CD14-positive monocyte (primary cell): ENCODE data around the gene RAB3C. TPM values are rescaled to one million over a fixed set of nuclear protein-coding genes. Genes with fewer than 3 reads are reported as not detected.

ENCODE experiments used
- DNase-seq, 3 donors: peaks; one replicate each; pipeline ENCODE4 v3.0.0-alpha.2; 2011 to 2022
- H2AFZ ChIP-seq: 2 replicates; pipeline ENCODE4 v1.6.0; 2012; ENCODE audit warnings: mild to moderate bottlenecking, low read depth, low read length, inconsistent platforms; ENCODE audit not compliant: insufficient read depth, poor library complexity, severe bottlenecking
- H3K27ac ChIP-seq, 2 donors: 1 replicate in 1 of 2; 2 replicates in 1 of 2; pipeline ENCODE4 v1.5.1; 2012 to 2013; ENCODE audit warnings: low read length in 2 of 2, control low read depth in 1 of 2, inconsistent platforms in 1 of 2, low read depth in 1 of 2, mild to moderate bottlenecking in 1 of 2
- H3K27me3 ChIP-seq, 2 donors: one replicate each; pipeline versions ENCODE4 v1.6.0 to v1.6.1; 2011 to 2013; ENCODE audit warnings: low read length in 2 of 2; ENCODE audit not compliant: control insufficient read depth in 2 of 2, insufficient read depth in 2 of 2
- H3K36me3 ChIP-seq, 2 donors: replicated peaks in 1 of 2; 1 replicate in 1 of 2; 2 replicates in 1 of 2; pipeline versions ENCODE4 v1.5.1 to v1.6.1; 2012 to 2013; ENCODE audit warnings: low read length in 2 of 2, control low read depth in 1 of 2, inconsistent platforms in 1 of 2, mild to moderate bottlenecking in 1 of 2; ENCODE audit not compliant: insufficient read depth in 2 of 2, control insufficient read depth in 1 of 2
- H3K4me1 ChIP-seq, 2 donors: 1 replicate in 1 of 2; 2 replicates in 1 of 2; pipeline versions ENCODE4 v1.5.1 to v1.6.1; 2012 to 2013; ENCODE audit warnings: low read length in 2 of 2, control low read depth in 1 of 2, inconsistent platforms in 1 of 2, mild to moderate bottlenecking in 1 of 2, moderate library complexity in 1 of 2; ENCODE audit not compliant: insufficient read depth in 2 of 2, control insufficient read depth in 1 of 2
- H3K4me2 ChIP-seq: replicated peaks from 2 replicates; pipeline ENCODE3; 2012; ENCODE audit warnings: low read length, moderate library complexity, mild to moderate bottlenecking; ENCODE audit not compliant: poor library complexity, severe bottlenecking; ENCODE audit errors: extremely low read depth
- H3K4me3 ChIP-seq, 3 experiments: fragments of 200-600 bp in 1 of 3; sonication (generic) in 1 of 3; replicated peaks in 1 of 3; 1 replicate in 2 of 3; 2 replicates in 1 of 3; pipeline ENCODE4 v1.5.1; 2011 to 2013; ENCODE audit warnings: low read length in 3 of 3, mild to moderate bottlenecking in 3 of 3, control low read depth in 2 of 3, low read depth in 2 of 3, inconsistent platforms in 1 of 3, moderate library complexity in 1 of 3
- H3K79me2 ChIP-seq: 2 replicates; pipeline ENCODE4 v1.6.0; 2012; ENCODE audit warnings: mild to moderate bottlenecking, control low read depth, inconsistent platforms, low read length, moderate library complexity; ENCODE audit not compliant: insufficient read depth
- H3K9ac ChIP-seq: 2 replicates; pipeline ENCODE4 v1.6.0; 2017; ENCODE audit warnings: low read length, mild to moderate bottlenecking; ENCODE audit not compliant: insufficient read depth, poor library complexity, severe bottlenecking
- H3K9me3 ChIP-seq, 2 donors: replicated peaks in 1 of 2; 1 replicate in 1 of 2; 2 replicates in 1 of 2; pipeline versions ENCODE4 v1.5.1 to v1.6.1; 2012 to 2013; ENCODE audit warnings: low read length in 2 of 2, control low read depth in 1 of 2; ENCODE audit not compliant: control insufficient read depth in 1 of 2, insufficient read depth in 1 of 2
- H4K20me1 ChIP-seq: 2 replicates; pipeline ENCODE4 v1.6.0; 2012; ENCODE audit warnings: mild to moderate bottlenecking, low read length, control low read depth, moderate library complexity; ENCODE audit not compliant: insufficient read depth
- H3K27ac Mint-ChIP-seq, 7 donors: one replicate each; pipeline ENCODE4 v1.8.0; 2020; ENCODE audit warnings: mild to moderate bottlenecking in 7 of 7, mixed read lengths in 7 of 7, moderate library complexity in 6 of 7, inconsistent platforms in 2 of 7
- H3K27me3 Mint-ChIP-seq, 3 donors: one replicate each; pipeline ENCODE4 v1.8.0; 2021 to 2022; ENCODE audit warnings: low read depth in 3 of 3, mild to moderate bottlenecking in 3 of 3, mixed read lengths in 3 of 3, moderate library complexity in 3 of 3, inconsistent platforms in 1 of 3
- H3K36me3 Mint-ChIP-seq, 2 donors: one replicate each; pipeline ENCODE4 v1.8.0; 2020; ENCODE audit warnings: mixed read lengths in 2 of 2, inconsistent platforms in 1 of 2, mild to moderate bottlenecking in 1 of 2
- H3K4me1 Mint-ChIP-seq: one replicate; pipeline ENCODE4 v1.8.0; 2020; ENCODE audit warnings: mild to moderate bottlenecking, mixed read lengths
- H3K4me3 Mint-ChIP-seq, 2 donors: one replicate each; pipeline ENCODE4 v1.8.0; 2020; ENCODE audit warnings: mild to moderate bottlenecking in 2 of 2, mixed read lengths in 2 of 2, moderate library complexity in 1 of 2
- H3K9me3 Mint-ChIP-seq, 7 donors: one replicate each; pipeline ENCODE4 v1.8.0; 2020 to 2022; ENCODE audit warnings: mixed read lengths in 7 of 7, mild to moderate bottlenecking in 6 of 7, moderate library complexity in 6 of 7, inconsistent platforms in 2 of 7
- WGBS: methylation state at CpG from one replicate; pipeline ENCODE4 v1.1.5; 2013; ENCODE audit warnings: missing lambda C conversion rate; ENCODE audit not compliant: insufficient coverage; 5-methylcytosine and 5-hydroxymethylcytosine counted together
- intact Hi-C, 2 donors: fragments of 100-400 bp; cut with micrococcal nuclease; formaldehyde crosslinking; loops; one replicate each; pipeline versions ENCODE4 v1.15.0 to v1.15.1; 2023
- polyA plus RNA-seq, 3 donors: library from polyadenylated mRNA; depleted of rRNA in 1 of 3; unstranded in 2 of 3; stranded (reverse) in 1 of 3; fragments of 300-500 nt in 2 of 3; fragments of >200 nt in 1 of 3; fragmentation: Illumina TruSeq in 2 of 3; gene quantifications; 1 replicate in 2 of 3; 2 replicates in 1 of 3; pipeline ENCODE4 v1.2.3, GENCODE V29; 2012 to 2021
- TF ChIP-seq, protein P1 (sequence below): fragments of 200-600 bp; IDR thresholded peaks from one replicate; pipeline ENCODE4 v1.8.0; 2022; ENCODE audit warnings: antibody characterized with exemption, mild to moderate bottlenecking

Gene RAB3C
- polyA plus RNA-seq, 3 donors = under 0.01 to 0.81 TPM; not detected in 1

DNA sequence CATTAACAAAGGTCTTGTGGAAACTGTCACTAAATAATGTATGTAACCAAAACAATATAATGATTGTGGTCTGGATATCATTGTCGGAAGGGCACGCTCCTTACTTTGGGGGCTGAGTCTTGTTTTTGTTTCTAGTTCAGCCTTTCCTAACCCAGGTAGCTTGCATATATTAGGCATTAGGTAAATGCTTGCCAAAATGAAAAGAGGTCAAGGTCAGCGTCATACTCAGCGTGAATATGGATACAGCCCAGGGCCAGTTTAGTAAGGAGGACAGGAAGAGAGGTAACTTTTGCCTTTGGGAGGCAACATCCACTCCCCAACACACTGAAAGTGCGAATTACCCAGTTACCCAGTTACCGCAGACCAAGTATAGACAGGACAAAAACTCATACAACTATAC is 171.4 kb downstream of the RAB3C start:
- Histone ChIP-seq H3K4me3 (no peak overlapping the region), H3K9ac (no peak overlapping the region), H3K4me1 (peaks cover 7 to 17% of the 10 kb centered on the region in 2 donors), H2AFZ (no peak overlapping the region), H3K27me3 (no peaks in the 10 kb centered on the region), H3K9me3 (no peaks in the 10 kb centered on the region), H4K20me1 (no peaks in the 10 kb centered on the region), H3K27ac (no peak overlapping the region), H3K4me2 (no peak overlapping the region), H3K36me3 (no peaks in the 10 kb centered on the region), H3K79me2 (no peaks in the 10 kb centered on the region)
- TF ChIP-seq, protein P1, sequence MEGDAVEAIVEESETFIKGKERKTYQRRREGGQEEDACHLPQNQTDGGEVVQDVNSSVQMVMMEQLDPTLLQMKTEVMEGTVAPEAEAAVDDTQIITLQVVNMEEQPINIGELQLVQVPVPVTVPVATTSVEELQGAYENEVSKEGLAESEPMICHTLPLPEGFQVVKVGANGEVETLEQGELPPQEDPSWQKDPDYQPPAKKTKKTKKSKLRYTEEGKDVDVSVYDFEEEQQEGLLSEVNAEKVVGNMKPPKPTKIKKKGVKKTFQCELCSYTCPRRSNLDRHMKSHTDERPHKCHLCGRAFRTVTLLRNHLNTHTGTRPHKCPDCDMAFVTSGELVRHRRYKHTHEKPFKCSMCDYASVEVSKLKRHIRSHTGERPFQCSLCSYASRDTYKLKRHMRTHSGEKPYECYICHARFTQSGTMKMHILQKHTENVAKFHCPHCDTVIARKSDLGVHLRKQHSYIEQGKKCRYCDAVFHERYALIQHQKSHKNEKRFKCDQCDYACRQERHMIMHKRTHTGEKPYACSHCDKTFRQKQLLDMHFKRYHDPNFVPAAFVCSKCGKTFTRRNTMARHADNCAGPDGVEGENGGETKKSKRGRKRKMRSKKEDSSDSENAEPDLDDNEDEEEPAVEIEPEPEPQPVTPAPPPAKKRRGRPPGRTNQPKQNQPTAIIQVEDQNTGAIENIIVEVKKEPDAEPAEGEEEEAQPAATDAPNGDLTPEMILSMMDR = no peak
- 100% methylated on average over 3 of the region's 6 CpGs for WGBS
- Mint-ChIP-seq H3K27me3 (peaks cover 0 to 2% (median 1%) of the 10 kb centered on the region in 3 donors), H3K4me3 (no peak overlapping the region), H3K27ac (no peak overlapping the region), H3K4me1 (peaks cover 16% of the 10 kb centered on the region), H3K9me3 (peaks cover 0 to 3% (median 0%) of the 10 kb centered on the region in 7 donors), H3K36me3 (no peaks in the 10 kb centered on the region)
- DNase-seq = no peak
- intact Hi-C loops = no loop called here

DNA sequence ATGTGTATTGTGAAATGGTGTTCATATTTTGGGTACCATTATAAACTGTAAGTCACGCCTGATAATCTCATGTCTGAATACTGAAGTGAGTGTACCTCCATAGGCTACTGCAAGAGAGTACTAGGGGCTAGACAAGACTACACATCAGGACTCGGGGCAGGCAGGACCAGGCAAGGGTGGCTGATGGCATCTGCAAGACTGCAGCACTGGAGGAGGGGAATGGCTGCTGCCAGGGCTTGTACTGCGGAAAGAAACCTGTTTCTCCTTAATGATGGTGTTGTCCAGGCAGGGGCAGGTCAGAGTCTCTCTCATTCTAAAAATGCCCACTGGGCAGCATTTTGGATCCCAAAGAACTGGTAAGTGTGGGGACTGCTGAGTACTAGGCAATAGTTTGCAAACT is 172.5 kb downstream of the RAB3C start:
- no peaks in the 10 kb centered on the region for H3K27me3 ChIP-seq
- peaks cover 0 to 3% (median 0%) of the 10 kb centered on the region in 7 donors for H3K9me3 Mint-ChIP-seq
- no peaks in the 10 kb centered on the region for H4K20me1 ChIP-seq
- no peak overlapping the region for H3K4me2 ChIP-seq
- H3K27ac ChIP-seq = no peak overlapping the region
- no peak overlapping the region for H3K4me3 Mint-ChIP-seq
- no peaks in the 10 kb centered on the region for H3K36me3 ChIP-seq
- H3K79me2 ChIP-seq = no peaks in the 10 kb centered on the region
- peaks cover 27% of the 10 kb centered on the region for H3K4me1 Mint-ChIP-seq
- peak overlapping the region in 1 of 7 donors; percentile 70 for H3K27ac Mint-ChIP-seq
- H3K9ac ChIP-seq = no peak overlapping the region
- no peaks in the 10 kb centered on the region for H3K9me3 ChIP-seq
- H3K4me1 ChIP-seq = peaks cover 18 to 28% of the 10 kb centered on the region in 2 donors
- H3K4me3 ChIP-seq = no peak overlapping the region
- no peak for DNase-seq
- 100% methylated on average over 3 of the region's 3 CpGs for WGBS
- intact Hi-C loops = no loop called here
- no peaks in the 10 kb centered on the region for H3K36me3 Mint-ChIP-seq
- peaks cover 0 to 2% (median 1%) of the 10 kb centered on the region in 3 donors for H3K27me3 Mint-ChIP-seq
- no peak overlapping the region for H2AFZ ChIP-seq
- TF ChIP-seq, protein P1 = no peak
